WTC11 (cell line): Measurements from ENCODE around the gene DISC1. TPM values are rescaled to one million over a fixed set of nuclear protein-coding genes. Genes with fewer than 3 reads are reported as not detected.
"Not testable (repeated sequence)": the region's sequence is repeated elsewhere in the genome, so short reads cannot be mapped to it uniquely, and the experiment has no call there.

Source experiments
- ATAC-seq: fragments of 200-7000 bp; cut with Tn5 transposase; 2 replicates; pipeline ENCODE4 v1.10.0; 2021; ENCODE audit warnings: mild to moderate bottlenecking, moderate library complexity
- CTCF ChIA-PET: fragments of 300-600 bp; sonication (Branson Sonifier 250); formaldehyde crosslinking; loops from one replicate; lab custom pipeline; 2021; ENCODE audit warnings: antibody characterized with exemption; lab: Charles Lee
- POLR2A ChIA-PET: fragments of 350-600 bp; sonication (Branson Sonifier 250); formaldehyde crosslinking; loops from one replicate; lab custom pipeline; 2021; ENCODE audit warnings: antibody characterized with exemption; lab: Charles Lee
- DNase-seq: peaks from one replicate; pipeline ENCODE4 v3.0.0; 2021; ENCODE audit warnings: low spot score
- H3K27ac Mint-ChIP-seq: 2 replicates; pipeline ENCODE4 v1.8.0; 2021; ENCODE audit warnings: mixed read lengths
- H3K27me3 Mint-ChIP-seq: 2 replicates; pipeline ENCODE4 v1.8.0; 2021; ENCODE audit warnings: low read depth, mild to moderate bottlenecking, moderate library complexity, mixed read lengths
- H3K36me3 Mint-ChIP-seq: 2 replicates; pipeline ENCODE4 v1.8.0; 2021; ENCODE audit warnings: mixed read lengths
- H3K4me1 Mint-ChIP-seq: 2 replicates; pipeline ENCODE4 v1.8.0; 2022; ENCODE audit warnings: mixed read lengths
- H3K4me3 Mint-ChIP-seq: 2 replicates; pipeline ENCODE4 v1.8.0; 2021; ENCODE audit warnings: mild to moderate bottlenecking, moderate library complexity, mixed read lengths
- H3K9me3 Mint-ChIP-seq: 2 replicates; pipeline ENCODE4 v1.8.0; 2021; ENCODE audit warnings: mixed read lengths
- ATF1 ChIP-seq: sonication (generic); formaldehyde crosslinking; IDR thresholded peaks from 2 replicates; pipeline ENCODE4 v1.8.1; 2023; ENCODE audit warnings: mild to moderate bottlenecking, moderate library complexity, missing genetic modification reagents
- ATF3 ChIP-seq: sonication (generic); formaldehyde crosslinking; conservative IDR thresholded peaks from 2 replicates; pipeline ENCODE4 v1.8.1; 2022; ENCODE audit warnings: mild to moderate bottlenecking, missing genetic modification reagents
- CBFB ChIP-seq: sonication (generic); formaldehyde crosslinking; IDR thresholded peaks from 2 replicates; pipeline ENCODE4 v1.8.1; 2022; ENCODE audit warnings: mild to moderate bottlenecking, low read depth, missing genetic modification reagents
- CREB1 ChIP-seq: sonication (generic); formaldehyde crosslinking; IDR thresholded peaks from 2 replicates; pipeline ENCODE4 v1.8.0; 2023; ENCODE audit warnings: mild to moderate bottlenecking, missing genetic modification reagents
- CTCF ChIP-seq: fragments of 200-600 bp; IDR thresholded peaks from 2 replicates; pipeline ENCODE4 v1.8.0; 2022; ENCODE audit warnings: antibody characterized with exemption
- E2F1 ChIP-seq: sonication (generic); formaldehyde crosslinking; IDR thresholded peaks from 2 replicates; pipeline ENCODE4 v1.8.0; 2022; ENCODE audit warnings: mild to moderate bottlenecking, missing genetic modification reagents
- E2F4 ChIP-seq: sonication (generic); formaldehyde crosslinking; IDR thresholded peaks from 2 replicates; pipeline ENCODE4 v1.8.1; 2022; ENCODE audit warnings: low read depth, mild to moderate bottlenecking, moderate library complexity, missing genetic modification reagents, borderline replicate concordance
- EMX1 ChIP-seq: fragments of 250-450 bp; sonication (Bioruptor Pico); IDR thresholded peaks from 2 replicates; pipeline ENCODE4 v1.8.0; 2021; ENCODE audit warnings: mild to moderate bottlenecking
- GRHL2 ChIP-seq: fragments of 250-450 bp; sonication (Bioruptor Pico); IDR thresholded peaks from 2 replicates; pipeline ENCODE4 v1.8.0; 2022; ENCODE audit warnings: mild to moderate bottlenecking, moderate library complexity; ENCODE audit not compliant: insufficient replicate concordance, severe bottlenecking
- IRF1 ChIP-seq: sonication (generic); formaldehyde crosslinking; IDR thresholded peaks from 2 replicates; pipeline ENCODE4 v1.8.0; 2023; ENCODE audit warnings: missing genetic modification reagents
- MXD4 ChIP-seq: fragments of 250-450 bp; sonication (Bioruptor Pico); IDR thresholded peaks from 2 replicates; pipeline ENCODE4 v1.8.0; 2021; ENCODE audit warnings: mild to moderate bottlenecking, moderate library complexity, borderline replicate concordance
- PRDM15 ChIP-seq: sonication (generic); formaldehyde crosslinking; IDR thresholded peaks from 2 replicates; pipeline ENCODE4 v1.8.0; 2022; ENCODE audit warnings: missing genetic modification reagents
- SMAD4 ChIP-seq: sonication (generic); formaldehyde crosslinking; IDR thresholded peaks from 2 replicates; pipeline ENCODE4 v1.8.0; 2022; ENCODE audit warnings: mild to moderate bottlenecking, missing genetic modification reagents
- SOX15 ChIP-seq: fragments of 250-450 bp; sonication (Bioruptor Pico); IDR thresholded peaks from 2 replicates; pipeline ENCODE4 v1.9.0; 2021; ENCODE audit warnings: mild to moderate bottlenecking
- ZNF138 ChIP-seq: sonication (generic); formaldehyde crosslinking; conservative IDR thresholded peaks from 2 replicates; pipeline ENCODE4 v1.8.1; 2022; ENCODE audit warnings: mild to moderate bottlenecking, moderate library complexity, missing genetic modification reagents
- ZNF281 ChIP-seq: sonication (generic); formaldehyde crosslinking; IDR thresholded peaks from 2 replicates; pipeline ENCODE4 v1.8.0; 2023; ENCODE audit warnings: mild to moderate bottlenecking, missing genetic modification reagents
- ZNF317 ChIP-seq: sonication (generic); formaldehyde crosslinking; IDR thresholded peaks from 2 replicates; pipeline ENCODE4 v1.8.1; 2023; ENCODE audit warnings: low read depth, mild to moderate bottlenecking, moderate library complexity, missing genetic modification reagents, borderline replicate concordance
- ZSCAN18 ChIP-seq: fragments of 250-450 bp; sonication (Bioruptor Pico); IDR thresholded peaks from 2 replicates; pipeline ENCODE4 v2.1.2; 2022; ENCODE audit warnings: mild to moderate bottlenecking, moderate library complexity
- total RNA-seq: library from RNA; stranded (reverse); gene quantifications from 3 replicates; pipeline ENCODE4 v1.2.3, GENCODE V29; 2021

DISC1 gene
- total RNA-seq, 1 experiment from 2014 or later, result 5.5 TPM

- TF ChIP-seq PRDM15 (CRISPR knock-in tag), result no peak
- TF ChIP-seq SOX15 (CRISPR knock-in tag), result no peak
- no peak for TF ChIP-seq ATF1 (CRISPR knock-in tag)
- TF ChIP-seq CBFB, result no peak
- TF ChIP-seq GRHL2 (CRISPR knock-in tag), result no peak
- TF ChIP-seq ZNF317 (CRISPR knock-in tag), result no peak
- no peak for TF ChIP-seq MXD4
- no peak for TF ChIP-seq ZNF281 (CRISPR knock-in tag)
- TF ChIP-seq ZNF138 (CRISPR knock-in tag), result no peak
- no peak for TF ChIP-seq CTCF
These were observed 332.8 kb downstream of the DISC1 start (continued) for GRCh38 chr1:231959225-231959884.

- H3K9me3 Mint-ChIP-seq, POLR2A ChIA-PET, ATAC-seq, H3K4me1 Mint-ChIP-seq, H3K27me3 Mint-ChIP-seq, H3K27ac Mint-ChIP-seq, CTCF ChIA-PET, H3K4me3 Mint-ChIP-seq, DNase-seq, H3K36me3 Mint-ChIP-seq: not testable (repeated sequence)
These were observed 335.2 kb downstream of the DISC1 start for GRCh38 chr1:231961801-231962200.

- no peaks in the 10 kb centered on the region; the same call in 1 of the 2 replicates for H3K27me3 Mint-ChIP-seq
- H3K9me3 Mint-ChIP-seq, result no peaks in the 10 kb centered on the region
- ChIA-PET CTCF (no interaction called here), POLR2A (no interaction called here)
- peaks cover 7% of the 10 kb centered on the region for H3K4me1 Mint-ChIP-seq
- no peak for ATAC-seq
- no peak overlapping the region for H3K4me3 Mint-ChIP-seq
- no peak overlapping the region for H3K27ac Mint-ChIP-seq
- no peak for DNase-seq
- TF ChIP-seq SOX15 (CRISPR knock-in tag), result no peak
- no peak for TF ChIP-seq E2F1 (CRISPR knock-in tag)
- TF ChIP-seq EMX1 (CRISPR knock-in tag), result no peak
- no peak for TF ChIP-seq SMAD4 (CRISPR knock-in tag)
- no peak for TF ChIP-seq CREB1 (CRISPR knock-in tag)
- no peak for TF ChIP-seq ZSCAN18 (CRISPR knock-in tag)
- TF ChIP-seq ATF3 (CRISPR knock-in tag), result no peak
- TF ChIP-seq ZNF317 (CRISPR knock-in tag), result no peak
- TF ChIP-seq E2F4 (CRISPR knock-in tag), result no peak
- TF ChIP-seq IRF1 (CRISPR knock-in tag), result no peak
- no peaks in the 10 kb centered on the region for H3K36me3 Mint-ChIP-seq
These were observed 336.0 kb downstream of the DISC1 start for GRCh38 chr1:231962636-231963035.
